Mesendoderm (in vitro differentiated cells): ENCODE data around the gene EEF1AKMT1.

Source experiments
- DNase-seq: peaks from one replicate; pipeline ENCODE4 v3.0.0; 2013
- H2AK5ac ChIP-seq: 2 replicates; pipeline ENCODE4 v1.6.1; 2013; ENCODE audit warnings: low read length, inconsistent platforms
- H2BK120ac ChIP-seq: 2 replicates; pipeline ENCODE4 v1.6.1; 2013; ENCODE audit warnings: low read depth, mild to moderate bottlenecking, low read length, moderate library complexity, mixed read lengths
- H2BK15ac ChIP-seq: replicated peaks from 2 replicates; pipeline ENCODE4 v1.6.1; 2013; ENCODE audit warnings: low read depth, mild to moderate bottlenecking, moderate library complexity
- H2BK5ac ChIP-seq: 2 replicates; pipeline ENCODE4 v1.6.1; 2013; ENCODE audit warnings: low read length, inconsistent platforms
- H3K18ac ChIP-seq: 2 replicates; pipeline ENCODE4 v1.6.1; 2013; ENCODE audit warnings: mild to moderate bottlenecking, low read length, mixed read lengths
- H3K23ac ChIP-seq: one replicate; pipeline ENCODE4 v1.6.1; 2013; ENCODE audit warnings: low read length
- H3K27ac ChIP-seq: 2 replicates; pipeline ENCODE4 v1.5.1; 2013; ENCODE audit warnings: low read depth, mild to moderate bottlenecking, inconsistent platforms, low read length, moderate library complexity
- H3K27me3 ChIP-seq: 2 replicates; pipeline ENCODE4 v1.6.1; 2013; ENCODE audit warnings: low read length, control low read depth, mild to moderate bottlenecking, inconsistent platforms; ENCODE audit not compliant: insufficient read depth, poor library complexity
- H3K36me3 ChIP-seq: 2 replicates; pipeline ENCODE4 v1.6.1; 2013; ENCODE audit warnings: low read length, inconsistent platforms; ENCODE audit not compliant: control insufficient read depth, insufficient read depth
- H3K4ac ChIP-seq: one replicate; pipeline ENCODE4 v1.6.1; 2013; ENCODE audit warnings: low read depth, mild to moderate bottlenecking, low read length, moderate library complexity
- H3K4me1 ChIP-seq: 2 replicates; pipeline ENCODE4 v1.6.1; 2013; ENCODE audit warnings: low read depth, low read length, inconsistent platforms; ENCODE audit not compliant: control insufficient read depth
- H3K4me2 ChIP-seq: 2 replicates; pipeline ENCODE4 v1.6.1; 2013; ENCODE audit warnings: low read length
- H3K4me3 ChIP-seq: 2 replicates; pipeline ENCODE4 v1.5.1; 2013; ENCODE audit warnings: mild to moderate bottlenecking, low read length
- H3K56ac ChIP-seq: one replicate; pipeline ENCODE4 v1.6.1; 2013; ENCODE audit warnings: low read length
- H3K79me1 ChIP-seq: 2 replicates; pipeline ENCODE4 v1.6.1; 2013; ENCODE audit warnings: low read length, inconsistent platforms
- H3K79me2 ChIP-seq: 2 replicates; pipeline ENCODE4 v1.6.1; 2013; ENCODE audit warnings: mild to moderate bottlenecking, low read length; ENCODE audit not compliant: control insufficient read depth, insufficient read depth
- H3K9ac ChIP-seq: 2 replicates; pipeline ENCODE4 v1.6.1; 2013; ENCODE audit warnings: low read length, inconsistent platforms
- H4K5ac ChIP-seq: one replicate; pipeline ENCODE4 v1.6.1; 2013; ENCODE audit warnings: low read length
- H4K8ac ChIP-seq: one replicate; pipeline ENCODE4 v1.6.1; 2013; ENCODE audit warnings: low read depth, mild to moderate bottlenecking, control low read depth, low read length, moderate library complexity
- WGBS: extraction: QIAGEN DNeasy Blood & Tissue Kit; methylation state at CpG from one replicate; pipeline ENCODE4 v1.1.7; 2013; ENCODE audit warnings: low lambda C conversion rate, missing lambda C conversion rate; ENCODE audit not compliant: insufficient coverage; ENCODE audit errors: extremely low coverage; 5-methylcytosine and 5-hydroxymethylcytosine counted together

The EEF1AKMT1 gene

GRCh38 chr13:20738616-20739015 is 35.1 kb downstream of the EEF1AKMT1 start:
- H3K56ac ChIP-seq = no peak overlapping the region
- no peaks in the 10 kb centered on the region for H3K36me3 ChIP-seq
- H3K79me1 ChIP-seq = no peaks in the 10 kb centered on the region
- no peak overlapping the region for H4K8ac ChIP-seq
- WGBS = no CpG with 5 or more reads among the region's 6 CpGs
- H3K27ac ChIP-seq = no peak overlapping the region
- no peak overlapping the region for H2BK5ac ChIP-seq
- H3K27me3 ChIP-seq = no peaks in the 10 kb centered on the region
- H2AK5ac ChIP-seq = no peak overlapping the region
- H2BK120ac ChIP-seq = no peak overlapping the region
- no peak overlapping the region for H3K4me3 ChIP-seq
- no peak overlapping the region for H3K9ac ChIP-seq
- H2BK15ac ChIP-seq = no peak overlapping the region
- no peak overlapping the region for H3K4ac ChIP-seq
- H4K5ac ChIP-seq = no peak overlapping the region
- no peaks in the 10 kb centered on the region for H3K79me2 ChIP-seq
- no peak overlapping the region for H3K4me2 ChIP-seq
- no peak for DNase-seq
- no peak overlapping the region for H3K18ac ChIP-seq
- H3K23ac ChIP-seq = no peak overlapping the region
- no peaks in the 10 kb centered on the region for H3K4me1 ChIP-seq

GRCh38 chr13:20729633-20730585 is 43.9 kb downstream of the EEF1AKMT1 start:
- H3K18ac ChIP-seq = no peak overlapping the region
- no peaks in the 10 kb centered on the region for H3K79me1 ChIP-seq
- H3K23ac ChIP-seq = no peak overlapping the region
- H2AK5ac ChIP-seq = no peak overlapping the region
- H4K8ac ChIP-seq = no peak overlapping the region
- H3K27ac ChIP-seq = no peak overlapping the region
- H2BK15ac ChIP-seq = no peak overlapping the region
- no peaks in the 10 kb centered on the region for H3K36me3 ChIP-seq
- no peak overlapping the region for H3K4me2 ChIP-seq
- H3K4me1 ChIP-seq = no peaks in the 10 kb centered on the region
- no peaks in the 10 kb centered on the region for H3K27me3 ChIP-seq
- H3K79me2 ChIP-seq = no peaks in the 10 kb centered on the region
- H3K4ac ChIP-seq = no peak overlapping the region
- no peak overlapping the region for H3K56ac ChIP-seq
- H2BK5ac ChIP-seq = no peak overlapping the region
- H3K4me3 ChIP-seq = no peak overlapping the region
- no peak overlapping the region for H3K9ac ChIP-seq
- DNase-seq = no peak
- no peak overlapping the region for H4K5ac ChIP-seq
- no peak overlapping the region for H2BK120ac ChIP-seq
- WGBS = no CpG with 5 or more reads among the region's 33 CpGs

- no peak overlapping the region for H4K8ac ChIP-seq
- no peaks in the 10 kb centered on the region for H3K4me1 ChIP-seq
- H2BK15ac ChIP-seq = no peak overlapping the region
- H3K9ac ChIP-seq = no peak overlapping the region
- WGBS = no CpG with 5 or more reads among the region's 14 CpGs
- no peak overlapping the region for H2AK5ac ChIP-seq
- H3K4ac ChIP-seq = no peak overlapping the region
- no peak overlapping the region for H3K27ac ChIP-seq
- no peaks in the 10 kb centered on the region for H3K36me3 ChIP-seq
- H3K4me2 ChIP-seq = no peak overlapping the region
- H3K79me2 ChIP-seq = no peaks in the 10 kb centered on the region
- H3K27me3 ChIP-seq = no peaks in the 10 kb centered on the region
- H2BK120ac ChIP-seq = no peak overlapping the region
- H3K56ac ChIP-seq = no peak overlapping the region
- no peak for DNase-seq
- H3K4me3 ChIP-seq = no peak overlapping the region
- no peak overlapping the region for H2BK5ac ChIP-seq
- no peaks in the 10 kb centered on the region for H3K79me1 ChIP-seq
- no peak overlapping the region for H3K18ac ChIP-seq
- H3K23ac ChIP-seq = no peak overlapping the region
- no peak overlapping the region for H4K5ac ChIP-seq
Observed at GRCh38 chr13:20728579-20729311, 45.0 kb downstream of the EEF1AKMT1 start.

GRCh38 chr13:20727856-20728255 is 45.9 kb downstream of the EEF1AKMT1 start:
- no peak overlapping the region for H3K4ac ChIP-seq
- no CpG with 5 or more reads among the region's 6 CpGs for WGBS
- no peak overlapping the region for H4K5ac ChIP-seq
- no peak overlapping the region for H3K56ac ChIP-seq
- no peak overlapping the region for H4K8ac ChIP-seq
- H3K4me3 ChIP-seq = no peak overlapping the region
- H2BK15ac ChIP-seq = no peak overlapping the region
- H3K79me2 ChIP-seq = no peaks in the 10 kb centered on the region
- H3K4me1 ChIP-seq = no peaks in the 10 kb centered on the region
- H3K9ac ChIP-seq = no peak overlapping the region
- no peak overlapping the region for H2AK5ac ChIP-seq
- no peak overlapping the region for H3K27ac ChIP-seq
- no peak overlapping the region for H3K23ac ChIP-seq
- H3K4me2 ChIP-seq = no peak overlapping the region
- no peak for DNase-seq
- no peak overlapping the region for H2BK5ac ChIP-seq
- H3K27me3 ChIP-seq = no peaks in the 10 kb centered on the region
- no peak overlapping the region for H3K18ac ChIP-seq
- H3K36me3 ChIP-seq = no peaks in the 10 kb centered on the region
- no peak overlapping the region for H2BK120ac ChIP-seq
- no peaks in the 10 kb centered on the region for H3K79me1 ChIP-seq

GRCh38 chr13:20721454-20722357 is 52.1 kb downstream of the EEF1AKMT1 start:
- no peak overlapping the region for H3K27ac ChIP-seq
- H2BK120ac ChIP-seq = no peak overlapping the region
- no peak overlapping the region for H3K23ac ChIP-seq
- H3K56ac ChIP-seq = peak overlapping the region; percentile 69
- WGBS = no CpG with 5 or more reads among the region's 81 CpGs
- H3K9ac ChIP-seq = peak overlapping the region; percentile 29
- no peak overlapping the region for H4K8ac ChIP-seq
- H3K4me2 ChIP-seq = peak overlapping the region; percentile 53
- no peaks in the 10 kb centered on the region for H3K79me1 ChIP-seq
- peak overlapping the region; percentile 17 for H3K4me3 ChIP-seq
- H4K5ac ChIP-seq = no peak overlapping the region
- no peak overlapping the region for H3K4ac ChIP-seq
- H3K27me3 ChIP-seq = no peaks in the 10 kb centered on the region
- no peaks in the 10 kb centered on the region for H3K4me1 ChIP-seq
- no peak overlapping the region for H3K18ac ChIP-seq
- H3K36me3 ChIP-seq = no peaks in the 10 kb centered on the region
- no peak overlapping the region for H2AK5ac ChIP-seq
- H2BK15ac ChIP-seq = no peak overlapping the region
- H3K79me2 ChIP-seq = no peaks in the 10 kb centered on the region
- DNase-seq = peak; percentile 66
- H2BK5ac ChIP-seq = no peak overlapping the region
